ENCODE measurements around the gene LIX1L.
A peak's percentile ranks its signal among the peaks of the same experiment; 100 is the strongest.

Gene LIX1L

GRCh38 chr1:145985129-145985501, 27.3 kb upstream of the LIX1L start:
- no peak for DNase-seq

GRCh38 chr1:145983960-145984830, 26.4 kb upstream of the LIX1L start:
- no peak for DNase-seq

GRCh38 chr1:145983206-145983675, 25.4 kb upstream of the LIX1L start:
- DNase-seq: no peak

- no peak for DNase-seq
Observed at GRCh38 chr1:145982010-145982723, 24.4 kb upstream of the LIX1L start.

- DNase-seq: no peak
Observed at GRCh38 chr1:145980457-145980994, 22.7 kb upstream of the LIX1L start.

- no peak for DNase-seq
Observed at GRCh38 chr1:145979746-145980456, 22.1 kb upstream of the LIX1L start.

GRCh38 chr1:145978854-145979745, 21.3 kb upstream of the LIX1L start:
- peak; percentile 64 for DNase-seq

- no peak for DNase-seq
Observed at GRCh38 chr1:145978471-145978853, 20.6 kb upstream of the LIX1L start.

GRCh38 chr1:145977486-145978470, 20.0 kb upstream of the LIX1L start:
- DNase-seq: peak; percentile 55

GRCh38 chr1:145977016-145977415, 19.2 kb upstream of the LIX1L start:
- no peak for DNase-seq

GRCh38 chr1:145975216-145975615, 17.4 kb upstream of the LIX1L start:
- no peak for DNase-seq

GRCh38 chr1:145974721-145975120, 16.9 kb upstream of the LIX1L start:
- no peak for DNase-seq

- no peak for DNase-seq
Observed at GRCh38 chr1:145972580-145972979, 14.8 kb upstream of the LIX1L start.

GRCh38 chr1:145967288-145967687, 9.5 kb upstream of the LIX1L start:
- no peak for DNase-seq

- no peak for DNase-seq
Observed at GRCh38 chr1:145965119-145965744, 7.4 kb upstream of the LIX1L start.

- DNase-seq: peak; percentile 86
Observed at GRCh38 chr1:145964328-145965118, 6.7 kb upstream of the LIX1L start, which contains the start of the genes ANKRD34A and POLR3GL. Gene ANKRD34A, minus strand, starts transcription at chr1:145964575. Its CDS starts 2,816 bp downstream, at chr1:145961759. Gene POLR3GL, plus strand, starts transcription at chr1:145964690. Its CDS starts 10,176 bp downstream, at chr1:145974866.

- no peak for DNase-seq
Observed at GRCh38 chr1:145963265-145964019, 5.6 kb upstream of the LIX1L start.
